ENCODE results near the gene REEP3.

Gene REEP3

GRCh38 chr10:63628526-63629362 is 107.5 kb downstream of the REEP3 start:
- no peak for TF ChIP-seq CTCF (IDR thresholded peaks at IDR 0.05; ENCODE audit: poor library complexity, severe bottlenecking)
- Histone ChIP-seq H3K4me3 (ENCODE audit: severe bottlenecking) (peak overlapping the region; percentile 42), H3K27ac (ENCODE audit: poor library complexity, severe bottlenecking) (peak overlapping the region; percentile 99), H3K4me1 (ENCODE audit: insufficient read depth, poor library complexity, severe bottlenecking) (peaks cover 25% of the 10 kb centered on the region), H3K36me3 (ENCODE audit: low read depth) (no peaks in the 10 kb centered on the region), H3K9me3 (ENCODE audit: severe bottlenecking) (no peaks in the 10 kb centered on the region), H3K27me3 (ENCODE audit: insufficient read depth, poor library complexity, severe bottlenecking) (no peaks in the 10 kb centered on the region)
- ATAC-seq (ENCODE audit: low read depth) (peak; percentile 0; the same call in 1 of the 3 replicates), DNase-seq (ENCODE audit: low spot score) (no peak)

GRCh38 chr10:63629363-63630084 is 108.3 kb downstream of the REEP3 start:
- H3K27ac ChIP-seq (ENCODE audit: poor library complexity, severe bottlenecking), result peak overlapping the region; percentile 99
- no peaks in the 10 kb centered on the region for H3K9me3 ChIP-seq (ENCODE audit: severe bottlenecking)
- peaks cover 25% of the 10 kb centered on the region for H3K4me1 ChIP-seq (ENCODE audit: insufficient read depth, poor library complexity, severe bottlenecking)
- no peaks in the 10 kb centered on the region for H3K27me3 ChIP-seq (ENCODE audit: insufficient read depth, poor library complexity, severe bottlenecking)
- peak overlapping the region; percentile 42 for H3K4me3 ChIP-seq (ENCODE audit: severe bottlenecking)
- TF ChIP-seq CTCF (IDR thresholded peaks at IDR 0.05; ENCODE audit: poor library complexity, severe bottlenecking), result peak; percentile 96
- peak; percentile 71 for ATAC-seq (ENCODE audit: low read depth)
- peak; percentile 97 for DNase-seq (ENCODE audit: low spot score)
- no peaks in the 10 kb centered on the region for H3K36me3 ChIP-seq (ENCODE audit: low read depth)

- ATAC-seq (ENCODE audit: low read depth), result peak; percentile 71
- Histone ChIP-seq H3K27ac (ENCODE audit: poor library complexity, severe bottlenecking) (peak overlapping the region; percentile 99), H3K4me3 (ENCODE audit: severe bottlenecking) (peak overlapping the region; percentile 42), H3K9me3 (ENCODE audit: severe bottlenecking) (no peaks in the 10 kb centered on the region), H3K36me3 (ENCODE audit: low read depth) (no peaks in the 10 kb centered on the region), H3K4me1 (ENCODE audit: insufficient read depth, poor library complexity, severe bottlenecking) (peaks cover 25% of the 10 kb centered on the region), H3K27me3 (ENCODE audit: insufficient read depth, poor library complexity, severe bottlenecking) (no peaks in the 10 kb centered on the region)
- peak; percentile 91 for DNase-seq (ENCODE audit: low spot score)
- no peak for TF ChIP-seq CTCF (IDR thresholded peaks at IDR 0.05; ENCODE audit: poor library complexity, severe bottlenecking)
Measured at GRCh38 chr10:63630085-63630930, 109.1 kb downstream of the REEP3 start.

GRCh38 chr10:63630931-63631680 is 109.9 kb downstream of the REEP3 start:
- H3K27ac ChIP-seq (ENCODE audit: poor library complexity, severe bottlenecking), result peak overlapping the region; percentile 99
- no peak for ATAC-seq (ENCODE audit: low read depth)
- no peak for TF ChIP-seq CTCF (IDR thresholded peaks at IDR 0.05; ENCODE audit: poor library complexity, severe bottlenecking)

More at GRCh38 chr10:63630931-63631680, 109.9 kb downstream of the REEP3 start:
- Histone ChIP-seq H3K4me3 (ENCODE audit: severe bottlenecking) (peak overlapping the region; percentile 42), H3K4me1 (ENCODE audit: insufficient read depth, poor library complexity, severe bottlenecking) (peaks cover 25% of the 10 kb centered on the region), H3K36me3 (ENCODE audit: low read depth) (no peaks in the 10 kb centered on the region), H3K9me3 (ENCODE audit: severe bottlenecking) (no peaks in the 10 kb centered on the region), H3K27me3 (ENCODE audit: insufficient read depth, poor library complexity, severe bottlenecking) (no peaks in the 10 kb centered on the region)
- DNase-seq (ENCODE audit: low spot score), result no peak
